Hepatocyte (in vitro differentiated cells): ENCODE measurements around the gene MEF2C. TPM values are rescaled to one million over a fixed set of nuclear protein-coding genes. Genes with fewer than 3 reads are reported as not detected.

Experiments used
- DNase-seq: peaks from one replicate; pipeline ENCODE4 v3.0.0-alpha.2; 2016; ENCODE audit warnings: low spot score
- H2AFZ ChIP-seq: fragments of 200-600 bp; sonication (generic); 2 replicates; pipeline ENCODE4 v1.6.0; 2016; ENCODE audit warnings: antibody characterized with exemption, mild to moderate bottlenecking
- H3K27ac ChIP-seq: fragments of 200-600 bp; sonication (generic); 2 replicates; pipeline ENCODE4 v1.5.1; 2016; ENCODE audit warnings: mild to moderate bottlenecking
- H3K27me3 ChIP-seq: fragments of 200-600 bp; sonication (generic); 2 replicates; pipeline ENCODE4 v1.6.1; 2016
- H3K36me3 ChIP-seq: fragments of 200-600 bp; sonication (generic); replicated peaks from 2 replicates; pipeline ENCODE4 v1.5.1; 2016; ENCODE audit warnings: low read depth; ENCODE audit not compliant: insufficient read depth
- H3K4me1 ChIP-seq: fragments of 200-600 bp; sonication (generic); 2 replicates; pipeline ENCODE4 v1.5.1; 2016; ENCODE audit warnings: mild to moderate bottlenecking, moderate library complexity; ENCODE audit not compliant: insufficient read depth
- H3K4me2 ChIP-seq: fragments of 200-600 bp; sonication (generic); 2 replicates; pipeline ENCODE4 v1.6.0; 2016
- H3K4me3 ChIP-seq: fragments of 200-600 bp; sonication (generic); 2 replicates; pipeline ENCODE4 v1.5.1; 2016; ENCODE audit warnings: mild to moderate bottlenecking
- H3K79me2 ChIP-seq: fragments of 200-600 bp; sonication (generic); 2 replicates; pipeline ENCODE4 v1.6.0; 2017; ENCODE audit warnings: mild to moderate bottlenecking
- H3K9me2 ChIP-seq: fragments of 200-600 bp; sonication (generic); replicated peaks from 2 replicates; pipeline ENCODE4 v1.6.0; 2017; ENCODE audit warnings: mild to moderate bottlenecking; ENCODE audit not compliant: insufficient read depth
- H3K9me3 ChIP-seq: fragments of 200-600 bp; sonication (generic); 2 replicates; pipeline ENCODE4 v1.5.1; 2016; ENCODE audit warnings: low read depth, mild to moderate bottlenecking
- H4K20me1 ChIP-seq: fragments of 200-600 bp; sonication (generic); 2 replicates; pipeline ENCODE4 v1.6.0; 2016; ENCODE audit warnings: mild to moderate bottlenecking; ENCODE audit not compliant: insufficient read depth, poor library complexity, severe bottlenecking
- CTCF ChIP-seq: fragments of 200-600 bp; sonication (generic); IDR thresholded peaks from 2 replicates; pipeline ENCODE4 v1.5.1; 2016; ENCODE audit warnings: antibody characterized with exemption, mild to moderate bottlenecking; ENCODE audit not compliant: poor library complexity
- EZH2 ChIP-seq: fragments of 200-600 bp; sonication (generic); IDR thresholded peaks from 2 replicates; pipeline ENCODE4 v1.6.1; 2016; ENCODE audit warnings: antibody characterized with exemption, mild to moderate bottlenecking, borderline replicate concordance
- EZH2phosphoT487 ChIP-seq: fragments of 200-600 bp; sonication (generic); IDR thresholded peaks from one replicate; pipeline ENCODE4 v1.6.1; 2018; ENCODE audit warnings: antibody characterized with exemption, mild to moderate bottlenecking, low read depth, moderate library complexity; ENCODE audit not compliant: unreplicated experiment, severe bottlenecking
- WGBS: methylation state at CpG from one replicate; pipeline ENCODE4 v1.1.6; 2016; ENCODE audit warnings: low lambda C conversion rate; ENCODE audit errors: missing lambda C conversion rate; 5-methylcytosine and 5-hydroxymethylcytosine counted together
- polyA plus RNA-seq: library from polyadenylated mRNA; unstranded; fragments of >200 nt; fragmentation: Nextera tagmentation; extraction: Ambion mirVana; gene quantifications from 2 replicates; pipeline ENCODE4 v1.2.1, GENCODE V29; 2016
- total RNA-seq: library from RNA; depleted of rRNA; stranded (reverse); fragments of >200 nt; gene quantifications from 2 replicates; pipeline ENCODE4 v1.2.3, GENCODE V29; 2014

MEF2C gene
- total and polyA plus RNA-seq, 2 experiments from 2014 or later, result 5.9 to 14.6 TPM

- H3K9me2 ChIP-seq, result no peaks in the 10 kb centered on the region
- H3K4me3 ChIP-seq, result no peak overlapping the region
- H3K27me3 ChIP-seq, result no peaks in the 10 kb centered on the region
- no peak overlapping the region for H3K4me2 ChIP-seq
- H3K79me2 ChIP-seq, result no peaks in the 10 kb centered on the region
- no peak overlapping the region for H2AFZ ChIP-seq
- H3K9me3 ChIP-seq, result no peaks in the 10 kb centered on the region
- no peak overlapping the region for H3K27ac ChIP-seq
- no peak for TF ChIP-seq CTCF
- no peak for TF ChIP-seq EZH2
- no peak for DNase-seq
- no peaks in the 10 kb centered on the region for H3K36me3 ChIP-seq
- H3K4me1 ChIP-seq, result no peaks in the 10 kb centered on the region
- no peaks in the 10 kb centered on the region for H4K20me1 ChIP-seq
- WGBS, result 63% methylated on average over 8 of the region's 8 CpGs
Observed at GRCh38 chr5:88845081-88845697, 37.8 kb downstream of the MEF2C start.

- H3K9me3 ChIP-seq, result no peaks in the 10 kb centered on the region
- no peaks in the 10 kb centered on the region for H3K4me1 ChIP-seq
- DNase-seq, result no peak
- no peaks in the 10 kb centered on the region for H3K79me2 ChIP-seq
- no peak overlapping the region for H3K27ac ChIP-seq
- H3K36me3 ChIP-seq, result no peaks in the 10 kb centered on the region
- H3K9me2 ChIP-seq, result no peaks in the 10 kb centered on the region
- TF ChIP-seq CTCF (no peak), EZH2 (no peak), EZH2phosphoT487 (no peak)
- H3K4me2 ChIP-seq, result no peak overlapping the region
- no peak overlapping the region for H3K4me3 ChIP-seq
- no peaks in the 10 kb centered on the region for H4K20me1 ChIP-seq
- WGBS, result 82% methylated on average over 4 of the region's 4 CpGs
- H2AFZ ChIP-seq, result no peak overlapping the region
- H3K27me3 ChIP-seq, result no peaks in the 10 kb centered on the region
Observed at GRCh38 chr5:88842784-88843183, 40.2 kb downstream of the MEF2C start.

- Histone ChIP-seq H3K79me2 (no peaks in the 10 kb centered on the region), H3K4me1 (no peaks in the 10 kb centered on the region), H2AFZ (no peak overlapping the region), H3K4me3 (no peak overlapping the region), H4K20me1 (no peaks in the 10 kb centered on the region), H3K36me3 (no peaks in the 10 kb centered on the region), H3K4me2 (no peak overlapping the region), H3K9me3 (no peaks in the 10 kb centered on the region), H3K27me3 (no peaks in the 10 kb centered on the region), H3K27ac (no peak overlapping the region), H3K9me2 (no peaks in the 10 kb centered on the region)
- TF ChIP-seq CTCF (no peak), EZH2phosphoT487 (no peak), EZH2 (no peak)
- DNase-seq, result no peak
- WGBS, result 91% methylated on average over 4 of the region's 4 CpGs
Observed at GRCh38 chr5:88841212-88841611, 41.8 kb downstream of the MEF2C start.

GRCh38 chr5:88840495-88840894, 42.5 kb downstream of the MEF2C start:
- H4K20me1 ChIP-seq, result no peaks in the 10 kb centered on the region
- H3K4me3 ChIP-seq, result no peak overlapping the region
- H2AFZ ChIP-seq, result no peak overlapping the region
- no peaks in the 10 kb centered on the region for H3K9me3 ChIP-seq
- no peaks in the 10 kb centered on the region for H3K9me2 ChIP-seq
- no peaks in the 10 kb centered on the region for H3K79me2 ChIP-seq
- H3K27ac ChIP-seq, result no peak overlapping the region
- DNase-seq, result no peak
- TF ChIP-seq EZH2, result no peak
- no peak for TF ChIP-seq CTCF
- TF ChIP-seq EZH2phosphoT487, result no peak
- H3K4me1 ChIP-seq, result no peaks in the 10 kb centered on the region
- H3K36me3 ChIP-seq, result no peaks in the 10 kb centered on the region
- H3K4me2 ChIP-seq, result no peak overlapping the region
- no peaks in the 10 kb centered on the region for H3K27me3 ChIP-seq
